Spleen (tissue), 11 donors: Measurements from ENCODE around the gene GTF2I. TPM values are rescaled to one million over a fixed set of nuclear protein-coding genes. Genes with fewer than 3 reads are reported as not detected.
"Not testable (repeated sequence)": the region's sequence is repeated elsewhere in the genome, so short reads cannot be mapped to it uniquely, and the experiment has no call there.

Experiments used
- DNase-seq: peaks from one replicate; pipeline ENCODE4 v3.0.0-alpha.2; 2020
- H3K27ac ChIP-seq, 8 donors: fragments of 200-600 bp; sonication (generic) in 7 of 8; 1 replicate in 4 of 8; 2 replicates in 4 of 8; pipeline versions ENCODE4 v1.5.0 to v1.8.0; 2016 to 2021; ENCODE audit warnings: inconsistent platforms in 4 of 8, mild to moderate bottlenecking in 4 of 8, moderate library complexity in 1 of 8
- H3K27me3 ChIP-seq, 7 donors: fragments of 200-600 bp; sonication (generic) in 6 of 7; replicated peaks in 1 of 7; 1 replicate in 4 of 7; 2 replicates in 3 of 7; pipeline versions ENCODE4 v1.5.0 to v1.8.0; 2016 to 2021; ENCODE audit warnings: inconsistent platforms in 3 of 7, mild to moderate bottlenecking in 1 of 7
- H3K36me3 ChIP-seq, 6 donors: fragments of 200-600 bp; sonication (generic) in 5 of 6; 1 replicate in 4 of 6; 2 replicates in 2 of 6; pipeline versions ENCODE4 v1.5.0 to v1.8.0; 2016 to 2021; ENCODE audit warnings: inconsistent platforms in 2 of 6
- H3K4me1 ChIP-seq, 6 donors: fragments of 200-600 bp; sonication (generic) in 5 of 6; 1 replicate in 3 of 6; 2 replicates in 3 of 6; pipeline versions ENCODE4 v1.5.0 to v1.8.0; 2016 to 2021; ENCODE audit warnings: inconsistent platforms in 3 of 6
- H3K4me3 ChIP-seq, 8 donors: fragments of 200-600 bp; sonication (generic) in 7 of 8; 1 replicate in 4 of 8; 2 replicates in 4 of 8; pipeline versions ENCODE4 v1.5.0 to v1.8.0; 2016 to 2021; ENCODE audit warnings: inconsistent platforms in 4 of 8, mild to moderate bottlenecking in 4 of 8, moderate library complexity in 2 of 8
- H3K9me3 ChIP-seq, 8 donors: fragments of 200-600 bp; sonication (generic) in 7 of 8; 1 replicate in 4 of 8; 2 replicates in 4 of 8; pipeline versions ENCODE4 v1.5.0 to v1.8.0; 2016 to 2021; ENCODE audit warnings: inconsistent platforms in 4 of 8
- CTCF ChIP-seq, 11 experiments: fragments of 200-600 bp in 7 of 11; fragments of 450-650 bp in 4 of 11; sonication (generic) in 4 of 11; IDR thresholded peaks in 8 of 11; conservative IDR thresholded peaks in 3 of 11; 1 replicate in 7 of 11; 2 replicates in 4 of 11; pipeline versions ENCODE4 v1.4.0 to v1.8.0; 2016 to 2021; ENCODE audit warnings: antibody characterized with exemption in 11 of 11, inconsistent platforms in 4 of 11, mild to moderate bottlenecking in 1 of 11
- POLR2A ChIP-seq, 3 donors: fragments of 450-650 bp; IDR thresholded peaks; one replicate each; pipeline ENCODE4 v1.5.1; 2017; ENCODE audit warnings: antibody characterized with exemption in 3 of 3, mild to moderate bottlenecking in 1 of 3
- POLR2AphosphoS5 ChIP-seq, 3 donors: sonication (generic); formaldehyde crosslinking; IDR thresholded peaks; one replicate each; pipeline ENCODE4 v1.5.1; 2017; ENCODE audit warnings: antibody characterized with exemption in 3 of 3
- WGBS, 5 donors: extraction: QIAGEN DNeasy Blood & Tissue Kit in 3 of 5; methylation state at CpG; one replicate each; pipeline versions ENCODE4 v1.1.5 to v1.1.7; 2013 to 2018; 5-methylcytosine and 5-hydroxymethylcytosine counted together
- intact Hi-C: fragments of 100-400 bp; cut with DNase I; formaldehyde crosslinking; loops from one replicate; pipeline ENCODE4 v1.15.0; 2023; ENCODE audit warnings: low total_unique reads
- polyA plus RNA-seq, 3 donors: library from polyadenylated mRNA; stranded (reverse); fragments of 200-250 nt; gene quantifications; one replicate each; pipeline ENCODE4 v1.2.1, GENCODE V29; 2013
- total RNA-seq, 7 donors: library from RNA; depleted of rRNA in 3 of 7; stranded (reverse); fragments of >200 nt in 3 of 7; fragmentation: NEBNext Ultra II Directional in 4 of 7; extraction: Animal tissue kit (Norgen Biotek cat#: 25700) in 4 of 7; gene quantifications; one replicate each; pipeline versions ENCODE4 v1.1.0 to v1.2.1, GENCODE V29; 2016 to 2021
- donor health status: healthy with polysubstance abuse.
- donor health status: DM: no; HTN: no; CAD: no; lungs with moderate emphysema.
- donor health status: DM: no; HTN: no; CAD: no.
- donor health status: Bipolar disorder and iron deficiency.
- donor health status: healthy.
- donor health status: DM: no; HTN: no; CAD: no.
- donor health status: DM: yes; HTN: yes; CAD: no.

GTF2I gene
- total and polyA plus RNA-seq, 10 donors: 13.5 to 257 (median 180) TPM

GRCh38 chr7:74665296-74665938 is 7.9 kb downstream of the GTF2I start:
- intact Hi-C loops: no loop called here
- DNase-seq: peak; percentile 18
- H3K36me3 ChIP-seq: peaks cover 0 to 39% (median 10%) of the 10 kb centered on the region in 6 donors
- 81 to 88% (median 84%) methylated on average over 12 of the region's 12 CpGs for WGBS, 5 donors
- TF ChIP-seq CTCF (IDR thresholded peaks at IDR 0.05 in 8 of 11, conservative IDR thresholded peaks at IDR 0.05 in 3 of 11): no peak
- TF ChIP-seq POLR2AphosphoS5 (IDR thresholded peaks at IDR 0.05): no peak
- TF ChIP-seq POLR2A (IDR thresholded peaks at IDR 0.05): no peak
- no peak overlapping the region for H3K4me3 ChIP-seq
- no peaks in the 10 kb centered on the region for H3K27me3 ChIP-seq
- peak overlapping the region in 6 of 8 donors; percentile 46 to 100 (median 58) for H3K27ac ChIP-seq
- peaks cover 18 to 100% (median 88%) of the 10 kb centered on the region in 6 donors for H3K4me1 ChIP-seq
- no peaks in the 10 kb centered on the region for H3K9me3 ChIP-seq

GRCh38 chr7:74667013-74667412 is 9.5 kb downstream of the GTF2I start:
- H3K27me3 ChIP-seq, intact Hi-C loops, H3K4me3 ChIP-seq, H3K9me3 ChIP-seq: not testable (repeated sequence)
- peak; percentile 43 for DNase-seq
- peaks cover 0 to 39% (median 10%) of the 10 kb centered on the region in 6 donors for H3K36me3 ChIP-seq
- 75 to 87% (median 83%) methylated on average over 7 of the region's 7 CpGs for WGBS, 5 donors
- H3K4me1 ChIP-seq: peaks cover 2 to 100% (median 86%) of the 10 kb centered on the region in 6 donors
- peak overlapping the region in 3 of 8 donors; percentile 4 to 15 (median 10) for H3K27ac ChIP-seq

- intact Hi-C loops, H3K4me3 ChIP-seq, DNase-seq, H3K9me3 ChIP-seq, H3K27me3 ChIP-seq: not testable (repeated sequence)
- H3K4me1 ChIP-seq: peaks cover 0 to 100% (median 87%) of the 10 kb centered on the region in 6 donors
- peak overlapping the region in 2 of 8 donors; percentile 4 to 10 for H3K27ac ChIP-seq
- peaks cover 0 to 39% (median 10%) of the 10 kb centered on the region in 6 donors for H3K36me3 ChIP-seq
- WGBS, 5 donors: 87 to 92% (median 90%) methylated on average over 5 of the region's 5 CpGs
Observed at GRCh38 chr7:74667520-74667919, 10.0 kb downstream of the GTF2I start.

- peak overlapping the region in 3 of 8 donors; percentile 11 to 41 (median 40) for H3K27ac ChIP-seq
- H3K9me3 ChIP-seq: no peaks in the 10 kb centered on the region
- TF ChIP-seq CTCF (IDR thresholded peaks at IDR 0.05 in 8 of 11, conservative IDR thresholded peaks at IDR 0.05 in 3 of 11) (no peak), POLR2A (IDR thresholded peaks at IDR 0.05) (no peak), POLR2AphosphoS5 (IDR thresholded peaks at IDR 0.05) (no peak)
- no peak for DNase-seq
- intact Hi-C loops: no loop called here
- no peaks in the 10 kb centered on the region for H3K27me3 ChIP-seq
- peaks cover 0 to 44% (median 7%) of the 10 kb centered on the region in 6 donors for H3K36me3 ChIP-seq
- peaks cover 0 to 100% (median 64%) of the 10 kb centered on the region in 6 donors for H3K4me1 ChIP-seq
- WGBS, 5 donors: 66 to 80% (median 72%) methylated on average over 6 of the region's 6 CpGs
- H3K4me3 ChIP-seq: no peak overlapping the region
Observed at GRCh38 chr7:74671602-74672001, 14.1 kb downstream of the GTF2I start.

- Histone ChIP-seq H3K4me3 (no peak overlapping the region), H3K9me3 (no peaks in the 10 kb centered on the region), H3K27ac (peak overlapping the region in 5 of 8 donors; percentile 29 to 46 (median 40)), H3K36me3 (peaks cover 0 to 36% (median 7%) of the 10 kb centered on the region in 6 donors), H3K27me3 (no peaks in the 10 kb centered on the region), H3K4me1 (peaks cover 0 to 100% (median 58%) of the 10 kb centered on the region in 6 donors)
- intact Hi-C loops: no loop called here
- no peak for TF ChIP-seq POLR2A (IDR thresholded peaks at IDR 0.05)
- no peak for TF ChIP-seq CTCF (IDR thresholded peaks at IDR 0.05 in 8 of 11, conservative IDR thresholded peaks at IDR 0.05 in 3 of 11)
- TF ChIP-seq POLR2AphosphoS5 (IDR thresholded peaks at IDR 0.05): no peak
- 77 to 87% (median 80%) methylated on average over 6 of the region's 6 CpGs for WGBS, 5 donors
- no peak for DNase-seq
Observed at GRCh38 chr7:74672343-74672915, 14.9 kb downstream of the GTF2I start.
